GM21423 (cell line): ENCODE results near the gene CNOT11.

Experiments used
- ATAC-seq: cut with Tn5 transposase; IDR thresholded peaks from one replicate; pipeline ENCODE4 v1.9.1; 2021; ENCODE audit warnings: mild to moderate bottlenecking, moderate library complexity; ENCODE audit not compliant: unreplicated experiment

CNOT11 gene

DNA sequence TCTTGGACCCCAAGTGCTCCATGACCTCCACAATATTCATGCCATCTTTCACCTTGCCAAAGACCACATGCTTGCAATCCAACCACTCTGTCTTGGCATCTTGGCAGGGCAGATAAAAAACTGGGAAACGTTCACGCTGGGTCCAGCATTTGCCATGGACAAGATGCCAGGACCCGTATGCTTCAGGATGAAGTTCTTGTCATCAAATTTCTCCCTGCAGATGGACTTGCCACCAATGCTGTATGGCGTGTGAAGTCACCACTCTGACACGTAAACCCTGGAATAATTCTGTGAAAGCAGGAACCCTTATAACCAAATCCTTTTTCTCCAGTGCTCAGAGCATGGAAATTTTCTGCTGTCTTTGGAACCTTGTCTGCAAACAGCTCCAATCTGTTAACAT, 21.5 kb downstream of the CNOT11 start:
- no peak for ATAC-seq

DNA sequence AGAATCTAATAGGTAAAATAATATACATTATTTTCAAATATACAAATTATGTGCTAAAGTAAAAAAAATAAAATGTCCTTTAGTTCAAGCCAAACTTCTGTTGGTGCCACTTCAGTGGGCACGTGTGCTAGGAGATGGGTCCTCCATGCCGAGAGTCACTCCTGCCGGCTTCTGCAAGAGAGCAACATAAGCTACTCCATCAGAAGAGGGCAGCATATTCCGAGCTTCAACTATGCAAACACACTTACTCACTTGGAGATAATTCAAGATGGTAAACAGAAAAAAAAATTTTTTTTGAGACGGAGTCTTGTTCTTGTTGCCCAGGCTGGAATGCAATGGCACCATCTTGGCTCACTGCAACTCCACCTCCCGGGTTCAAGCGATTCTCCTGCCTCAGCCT, 24.4 kb downstream of the CNOT11 start:
- ATAC-seq: no peak

- ATAC-seq: no peak
Observed at GRCh38 chr2:101278925-101279324, 26.2 kb downstream of the CNOT11 start.

GRCh38 chr2:101281482-101281881, 28.8 kb downstream of the CNOT11 start:
- ATAC-seq: no peak

- no peak for ATAC-seq
Observed at GRCh38 chr2:101282980-101283379, 30.3 kb downstream of the CNOT11 start.

DNA sequence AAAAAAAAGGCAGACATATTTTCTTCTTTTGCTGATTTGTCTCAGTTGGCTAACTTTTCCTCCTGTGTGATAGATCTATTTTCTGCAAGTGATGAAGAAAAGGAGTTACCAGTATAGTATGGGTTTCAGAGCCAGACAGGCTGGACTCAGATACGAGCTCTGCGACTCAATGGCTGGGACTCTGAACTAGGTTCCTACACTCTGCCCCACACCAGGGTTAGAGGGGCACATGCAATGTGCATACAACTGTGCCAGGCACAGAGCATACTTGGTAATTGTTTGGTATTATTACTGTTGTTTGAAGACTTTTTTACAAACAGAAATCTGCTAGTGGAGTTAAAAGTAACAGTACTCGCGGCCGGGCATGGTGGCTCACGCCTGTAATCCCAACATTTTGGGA, 34.0 kb downstream of the CNOT11 start:
- no peak for ATAC-seq

DNA sequence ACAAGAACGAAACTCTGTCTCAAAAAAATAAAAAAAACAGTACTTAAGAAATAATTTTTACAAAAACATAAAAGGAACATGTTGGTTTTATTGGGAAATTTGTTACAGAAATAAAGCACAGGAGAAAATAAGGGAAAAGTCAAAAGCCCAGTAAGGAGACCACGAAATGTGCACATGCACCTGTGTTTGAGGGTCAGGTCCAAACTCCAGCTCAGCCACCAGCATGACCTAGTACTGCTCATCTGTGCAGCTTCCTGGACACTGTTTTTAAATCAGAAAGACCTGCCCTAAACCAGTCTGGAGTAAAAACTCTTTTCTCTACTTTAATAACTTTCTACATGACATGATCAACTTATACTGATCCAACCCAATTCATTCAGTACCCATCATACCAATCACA, 34.6 kb downstream of the CNOT11 start:
- no peak for ATAC-seq

- ATAC-seq: no peak
Observed at GRCh38 chr2:101290711-101291110, 38.0 kb downstream of the CNOT11 start.

- ATAC-seq: no peak
Observed at GRCh38 chr2:101291973-101292372, 39.3 kb downstream of the CNOT11 start.

DNA sequence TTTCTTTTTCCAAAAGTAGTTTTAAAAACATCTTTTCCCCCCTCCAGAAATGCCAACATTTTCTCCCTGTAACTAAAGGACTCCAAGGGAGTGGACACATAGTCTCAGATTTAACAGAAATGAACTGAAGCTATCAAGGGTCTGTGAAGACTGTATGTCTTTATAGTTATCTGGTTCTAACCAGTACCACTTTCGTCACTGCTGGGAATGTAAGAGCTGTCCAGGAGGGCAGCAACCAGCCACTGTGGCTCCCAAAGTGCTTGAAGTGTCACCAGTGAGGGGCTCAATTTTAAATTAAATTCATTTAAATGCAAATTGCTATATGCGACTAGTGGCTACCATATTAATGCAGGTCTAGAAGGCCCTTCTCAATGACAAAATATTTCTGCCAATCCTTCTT, 40.9 kb downstream of the CNOT11 start:
- no peak for ATAC-seq

GRCh38 chr2:101294861-101295260, 42.2 kb downstream of the CNOT11 start:
- no peak for ATAC-seq

GRCh38 chr2:101295895-101296294, 43.2 kb downstream of the CNOT11 start:
- ATAC-seq: no peak

DNA sequence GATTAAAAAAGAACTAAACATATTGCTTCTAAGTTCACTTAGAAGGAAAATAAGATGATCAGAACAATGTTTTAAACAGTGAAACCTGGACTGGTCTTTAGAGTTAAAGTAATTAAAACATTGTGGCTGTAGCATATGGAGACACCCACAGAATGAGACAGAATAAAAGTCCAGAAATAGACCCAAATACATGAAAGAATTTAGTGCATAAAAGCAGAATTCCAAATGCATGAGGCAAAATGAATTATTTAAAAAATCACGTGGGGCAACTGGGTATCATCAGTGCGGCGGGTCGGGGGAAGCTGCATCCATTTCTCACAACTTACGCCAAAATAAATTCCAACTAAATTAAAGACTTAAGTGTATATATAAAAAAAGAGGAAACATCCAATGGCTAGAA, 43.7 kb downstream of the CNOT11 start:
- no peak for ATAC-seq

- ATAC-seq: no peak
Observed at GRCh38 chr2:101297383-101297782, 44.7 kb downstream of the CNOT11 start.

DNA sequence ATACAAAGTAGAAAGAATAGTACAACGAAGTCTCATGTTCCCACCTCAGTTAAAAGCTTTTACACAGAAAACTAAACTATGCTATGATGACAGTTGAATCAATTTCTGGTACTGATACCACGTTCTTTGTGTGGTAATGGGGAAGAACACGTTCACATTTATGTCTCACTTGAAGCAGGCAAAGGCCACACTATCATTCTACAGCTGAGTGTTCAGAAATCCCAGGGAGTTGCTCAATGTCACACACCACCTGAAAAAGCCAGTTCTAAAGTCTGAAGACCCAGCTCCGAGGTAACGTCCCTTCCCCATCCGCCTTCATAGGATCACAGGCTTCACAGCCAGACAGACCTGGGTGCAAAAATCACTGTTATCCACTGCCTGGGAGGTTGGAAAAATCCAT, 46.9 kb downstream of the CNOT11 start:
- no peak for ATAC-seq

DNA sequence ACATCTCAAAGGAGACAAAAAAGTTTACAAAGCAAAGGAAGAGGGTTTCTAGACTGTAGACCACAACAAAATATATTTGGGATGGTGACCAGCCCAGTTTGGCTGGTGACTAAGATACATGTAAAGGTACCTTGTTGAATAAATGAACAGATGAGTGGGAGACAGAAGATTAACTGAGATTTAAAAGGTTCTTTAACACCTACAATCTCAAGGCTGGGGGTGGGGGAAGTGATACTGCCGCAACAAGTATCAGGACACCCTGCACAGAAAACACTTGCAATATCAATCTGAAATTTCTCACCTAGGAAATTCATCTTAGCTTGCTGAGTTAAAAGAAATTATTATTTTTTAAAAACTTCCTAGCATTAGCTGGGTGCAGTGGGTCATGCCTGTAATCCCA, 47.5 kb downstream of the CNOT11 start:
- ATAC-seq: no peak

- ATAC-seq: no peak
Observed at GRCh38 chr2:101300836-101301235, 48.1 kb downstream of the CNOT11 start.

DNA sequence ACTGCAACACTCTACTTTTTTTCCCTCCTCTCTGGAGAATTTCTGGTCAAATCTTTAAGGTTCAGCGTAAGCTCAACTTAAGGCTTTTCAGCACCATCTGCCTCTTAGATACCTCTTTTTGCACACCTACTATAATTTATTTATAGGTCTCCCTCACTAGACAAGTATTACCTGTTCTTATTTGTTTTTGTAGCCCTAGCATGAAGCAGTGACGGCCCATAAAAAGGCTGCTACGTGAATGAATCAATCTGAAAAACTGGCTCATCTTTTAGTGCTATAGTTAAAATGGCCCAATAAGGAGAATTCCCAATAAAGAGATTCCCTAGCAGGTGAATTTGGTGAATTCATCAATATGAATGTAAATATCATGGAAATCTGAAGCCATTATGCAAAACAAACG, 49.3 kb downstream of the CNOT11 start:
- ATAC-seq: no peak

GRCh38 chr2:101303688-101304087, 51.0 kb downstream of the CNOT11 start:
- no peak for ATAC-seq

- no peak for ATAC-seq
Observed at GRCh38 chr2:101305035-101305434, 52.3 kb downstream of the CNOT11 start.

GRCh38 chr2:101305492-101306078, 52.9 kb downstream of the CNOT11 start:
- no peak for ATAC-seq

- peak; percentile 2 for ATAC-seq
Observed at GRCh38 chr2:101306410-101306809, 53.7 kb downstream of the CNOT11 start.

GRCh38 chr2:101307503-101307902, 54.8 kb downstream of the CNOT11 start:
- no peak for ATAC-seq
